CD14-positive monocyte (primary cell): Measurements from ENCODE around the gene PHC3. TPM values are rescaled to one million over a fixed set of nuclear protein-coding genes. Genes with fewer than 3 reads are reported as not detected.

Experiments used
- DNase-seq, 3 donors: peaks; one replicate each; pipeline ENCODE4 v3.0.0-alpha.2; 2011 to 2022
- H2AFZ ChIP-seq: 2 replicates; pipeline ENCODE4 v1.6.0; 2012; ENCODE audit warnings: mild to moderate bottlenecking, low read depth, low read length, inconsistent platforms; ENCODE audit not compliant: insufficient read depth, poor library complexity, severe bottlenecking
- H3K27ac ChIP-seq, 2 donors: 1 replicate in 1 of 2; 2 replicates in 1 of 2; pipeline ENCODE4 v1.5.1; 2012 to 2013; ENCODE audit warnings: low read length in 2 of 2, control low read depth in 1 of 2, inconsistent platforms in 1 of 2, low read depth in 1 of 2, mild to moderate bottlenecking in 1 of 2
- H3K27me3 ChIP-seq, 2 donors: one replicate each; pipeline versions ENCODE4 v1.6.0 to v1.6.1; 2011 to 2013; ENCODE audit warnings: low read length in 2 of 2; ENCODE audit not compliant: control insufficient read depth in 2 of 2, insufficient read depth in 2 of 2
- H3K36me3 ChIP-seq, 2 donors: replicated peaks in 1 of 2; 1 replicate in 1 of 2; 2 replicates in 1 of 2; pipeline versions ENCODE4 v1.5.1 to v1.6.1; 2012 to 2013; ENCODE audit warnings: low read length in 2 of 2, control low read depth in 1 of 2, inconsistent platforms in 1 of 2, mild to moderate bottlenecking in 1 of 2; ENCODE audit not compliant: insufficient read depth in 2 of 2, control insufficient read depth in 1 of 2
- H3K4me1 ChIP-seq, 2 donors: 1 replicate in 1 of 2; 2 replicates in 1 of 2; pipeline versions ENCODE4 v1.5.1 to v1.6.1; 2012 to 2013; ENCODE audit warnings: low read length in 2 of 2, control low read depth in 1 of 2, inconsistent platforms in 1 of 2, mild to moderate bottlenecking in 1 of 2, moderate library complexity in 1 of 2; ENCODE audit not compliant: insufficient read depth in 2 of 2, control insufficient read depth in 1 of 2
- H3K4me2 ChIP-seq: replicated peaks from 2 replicates; pipeline ENCODE3; 2012; ENCODE audit warnings: low read length, moderate library complexity, mild to moderate bottlenecking; ENCODE audit not compliant: poor library complexity, severe bottlenecking; ENCODE audit errors: extremely low read depth
- H3K4me3 ChIP-seq, 3 experiments: fragments of 200-600 bp in 1 of 3; sonication (generic) in 1 of 3; replicated peaks in 1 of 3; 1 replicate in 2 of 3; 2 replicates in 1 of 3; pipeline ENCODE4 v1.5.1; 2011 to 2013; ENCODE audit warnings: low read length in 3 of 3, mild to moderate bottlenecking in 3 of 3, control low read depth in 2 of 3, low read depth in 2 of 3, inconsistent platforms in 1 of 3, moderate library complexity in 1 of 3
- H3K79me2 ChIP-seq: 2 replicates; pipeline ENCODE4 v1.6.0; 2012; ENCODE audit warnings: mild to moderate bottlenecking, control low read depth, inconsistent platforms, low read length, moderate library complexity; ENCODE audit not compliant: insufficient read depth
- H3K9ac ChIP-seq: 2 replicates; pipeline ENCODE4 v1.6.0; 2017; ENCODE audit warnings: low read length, mild to moderate bottlenecking; ENCODE audit not compliant: insufficient read depth, poor library complexity, severe bottlenecking
- H3K9me3 ChIP-seq, 2 donors: replicated peaks in 1 of 2; 1 replicate in 1 of 2; 2 replicates in 1 of 2; pipeline versions ENCODE4 v1.5.1 to v1.6.1; 2012 to 2013; ENCODE audit warnings: low read length in 2 of 2, control low read depth in 1 of 2; ENCODE audit not compliant: control insufficient read depth in 1 of 2, insufficient read depth in 1 of 2
- H4K20me1 ChIP-seq: 2 replicates; pipeline ENCODE4 v1.6.0; 2012; ENCODE audit warnings: mild to moderate bottlenecking, low read length, control low read depth, moderate library complexity; ENCODE audit not compliant: insufficient read depth
- H3K27ac Mint-ChIP-seq, 7 donors: one replicate each; pipeline ENCODE4 v1.8.0; 2020; ENCODE audit warnings: mild to moderate bottlenecking in 7 of 7, mixed read lengths in 7 of 7, moderate library complexity in 6 of 7, inconsistent platforms in 2 of 7
- H3K27me3 Mint-ChIP-seq, 3 donors: one replicate each; pipeline ENCODE4 v1.8.0; 2021 to 2022; ENCODE audit warnings: low read depth in 3 of 3, mild to moderate bottlenecking in 3 of 3, mixed read lengths in 3 of 3, moderate library complexity in 3 of 3, inconsistent platforms in 1 of 3
- H3K36me3 Mint-ChIP-seq, 2 donors: one replicate each; pipeline ENCODE4 v1.8.0; 2020; ENCODE audit warnings: mixed read lengths in 2 of 2, inconsistent platforms in 1 of 2, mild to moderate bottlenecking in 1 of 2
- H3K4me1 Mint-ChIP-seq: one replicate; pipeline ENCODE4 v1.8.0; 2020; ENCODE audit warnings: mild to moderate bottlenecking, mixed read lengths
- H3K4me3 Mint-ChIP-seq, 2 donors: one replicate each; pipeline ENCODE4 v1.8.0; 2020; ENCODE audit warnings: mild to moderate bottlenecking in 2 of 2, mixed read lengths in 2 of 2, moderate library complexity in 1 of 2
- H3K9me3 Mint-ChIP-seq, 7 donors: one replicate each; pipeline ENCODE4 v1.8.0; 2020 to 2022; ENCODE audit warnings: mixed read lengths in 7 of 7, mild to moderate bottlenecking in 6 of 7, moderate library complexity in 6 of 7, inconsistent platforms in 2 of 7
- CTCF ChIP-seq: fragments of 200-600 bp; IDR thresholded peaks from one replicate; pipeline ENCODE4 v1.8.0; 2022; ENCODE audit warnings: antibody characterized with exemption, mild to moderate bottlenecking
- whole genome bisulfite sequencing: methylation state at CpG from one replicate; pipeline ENCODE4 v1.1.5; 2013; ENCODE audit warnings: missing lambda C conversion rate; ENCODE audit not compliant: insufficient coverage; 5-methylcytosine and 5-hydroxymethylcytosine counted together
- intact Hi-C, 2 donors: fragments of 100-400 bp; cut with micrococcal nuclease; formaldehyde crosslinking; loops; one replicate each; pipeline versions ENCODE4 v1.15.0 to v1.15.1; 2023
- polyA plus RNA-seq, 3 donors: library from polyadenylated mRNA; depleted of rRNA in 1 of 3; unstranded in 2 of 3; stranded (reverse) in 1 of 3; fragments of 300-500 nt in 2 of 3; fragments of >200 nt in 1 of 3; fragmentation: Illumina TruSeq in 2 of 3; gene quantifications; 1 replicate in 2 of 3; 2 replicates in 1 of 3; pipeline ENCODE4 v1.2.3, GENCODE V29; 2012 to 2021

Gene PHC3
- polyA plus RNA-seq, 3 donors = 7.5 to 26.1 (median 12.6) TPM

DNA sequence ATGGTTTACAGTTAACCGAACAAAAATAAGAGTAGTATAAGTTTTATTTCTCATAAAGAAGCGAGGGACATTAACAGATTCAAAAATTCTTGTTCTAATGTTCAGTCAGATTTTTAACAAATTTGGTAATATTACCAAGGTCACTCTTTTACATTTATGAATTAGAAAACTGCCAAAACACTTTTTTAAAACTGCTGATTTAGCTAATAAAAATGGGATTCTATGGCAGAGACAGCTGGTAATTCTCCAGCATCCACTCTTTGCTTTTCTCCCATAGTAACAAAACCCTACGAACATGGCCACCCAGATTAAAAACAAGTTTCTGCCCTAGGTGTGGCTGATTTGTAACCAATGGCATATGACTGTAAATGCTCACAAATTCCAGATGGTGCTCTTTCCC lies 72.6 kb downstream of the PHC3 start:
- Histone ChIP-seq H3K79me2 (no peaks in the 10 kb centered on the region), H3K4me3 (no peak overlapping the region), H3K9ac (no peak overlapping the region), H3K27ac (no peak overlapping the region), H4K20me1 (peaks cover 34% of the 10 kb centered on the region), H2AFZ (no peak overlapping the region), H3K36me3 (peaks cover 78 to 95% of the 10 kb centered on the region in 2 donors), H3K9me3 (no peaks in the 10 kb centered on the region), H3K27me3 (no peaks in the 10 kb centered on the region), H3K4me2 (no peak overlapping the region), H3K4me1 (no peaks in the 10 kb centered on the region)
- intact Hi-C loops = no loop called here
- no peak for DNase-seq
- Mint-ChIP-seq H3K27ac (no peak overlapping the region), H3K36me3 (peaks cover 62 to 81% of the 10 kb centered on the region in 2 donors), H3K4me3 (no peak overlapping the region), H3K4me1 (no peaks in the 10 kb centered on the region), H3K9me3 (peaks cover 0 to 4% (median 0%) of the 10 kb centered on the region in 7 donors), H3K27me3 (peaks cover 0 to 2% (median 0%) of the 10 kb centered on the region in 3 donors)
- WGBS = no CpG with 5 or more reads among the region's 3 CpGs
- TF ChIP-seq CTCF = no peak

DNA sequence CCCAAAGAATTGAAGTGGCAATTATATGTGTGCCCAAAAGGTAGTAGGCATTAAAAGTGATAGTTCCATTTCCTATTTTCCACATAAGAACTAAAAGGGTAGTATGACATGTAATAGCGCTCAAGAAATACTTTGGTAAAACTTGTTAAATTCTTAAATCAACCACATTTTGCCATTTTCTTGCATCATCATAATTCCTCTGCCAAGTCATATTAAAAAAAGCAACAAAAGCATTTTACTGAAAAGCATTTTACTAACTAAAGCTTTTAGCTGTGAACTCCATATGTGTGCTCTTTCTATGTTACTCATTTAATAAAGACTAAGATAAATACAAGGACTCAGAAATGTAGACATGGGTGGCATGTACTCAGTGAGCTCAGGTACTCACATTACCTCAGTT lies 73.6 kb downstream of the PHC3 start:
- Mint-ChIP-seq H3K27ac (peak overlapping the region in 1 of 7 donors; percentile 16), H3K27me3 (peaks cover 0 to 2% (median 0%) of the 10 kb centered on the region in 3 donors), H3K4me1 (no peaks in the 10 kb centered on the region), H3K4me3 (no peak overlapping the region), H3K9me3 (peaks cover 0 to 4% (median 0%) of the 10 kb centered on the region in 7 donors), H3K36me3 (peaks cover 52 to 78% of the 10 kb centered on the region in 2 donors)
- Histone ChIP-seq H3K36me3 (peaks cover 77 to 95% of the 10 kb centered on the region in 2 donors), H2AFZ (no peak overlapping the region), H3K4me1 (no peaks in the 10 kb centered on the region), H4K20me1 (peaks cover 34% of the 10 kb centered on the region), H3K9me3 (no peaks in the 10 kb centered on the region), H3K9ac (no peak overlapping the region), H3K79me2 (no peaks in the 10 kb centered on the region), H3K27ac (no peak overlapping the region), H3K27me3 (no peaks in the 10 kb centered on the region), H3K4me2 (no peak overlapping the region), H3K4me3 (no peak overlapping the region)
- DNase-seq = no peak
- no peak for TF ChIP-seq CTCF
- intact Hi-C loops = no loop called here
- no CpG with 5 or more reads among the region's 1 CpG for WGBS
